Body of pancreas (tissue), 4 donors: ENCODE data around the gene EHMT1. TPM values are rescaled to one million over a fixed set of nuclear protein-coding genes. Genes with fewer than 3 reads are reported as not detected.
"Not testable (repeated sequence)": the region's sequence is repeated elsewhere in the genome, so short reads cannot be mapped to it uniquely, and the experiment has no call there.

Experiments used
- ATAC-seq: fragments of 150-250 bp; one replicate; pipeline ENCODE4 v1.9.1; 2016
- DNase-seq, 4 donors: peaks; one replicate each; pipeline ENCODE4 v3.0.0-alpha.2; 2019
- H3K27ac ChIP-seq, 4 donors: fragments of 200-600 bp; sonication (generic); 1 replicate in 3 of 4; 2 replicates in 1 of 4; pipeline versions ENCODE4 v1.5.1 to v1.6.1; 2016 to 2019; ENCODE audit warnings: mild to moderate bottlenecking in 1 of 4, mixed read lengths in 1 of 4, moderate library complexity in 1 of 4
- H3K27me3 ChIP-seq, 2 donors: fragments of 200-600 bp; sonication (generic); one replicate each; pipeline ENCODE4 v1.6.0; 2016; ENCODE audit warnings: mild to moderate bottlenecking in 1 of 2
- H3K36me3 ChIP-seq, 2 donors: fragments of 200-600 bp; sonication (generic); replicated peaks in 1 of 2; 2 replicates each; pipeline ENCODE4 v1.5.1; 2016; ENCODE audit warnings: low read depth in 2 of 2; ENCODE audit not compliant: insufficient read depth in 1 of 2
- H3K4me1 ChIP-seq: fragments of 200-600 bp; sonication (generic); one replicate; pipeline ENCODE4 v1.6.0; 2016
- H3K4me3 ChIP-seq, 2 donors: fragments of 200-600 bp; sonication (generic); 1 replicate in 1 of 2; 2 replicates in 1 of 2; pipeline ENCODE4 v1.5.1; 2016 to 2019
- H3K9me3 ChIP-seq, 3 donors: fragments of 200-600 bp; sonication (generic); 1 replicate in 2 of 3; 2 replicates in 1 of 3; pipeline ENCODE4 v1.5.1; 2016
- CTCF ChIP-seq, 7 experiments: fragments of 450-650 bp in 4 of 7; fragments of 200-600 bp in 3 of 7; sonication (generic) in 3 of 7; IDR thresholded peaks; one replicate each; pipeline ENCODE4 v1.5.1; 2016 to 2019; ENCODE audit warnings: antibody characterized with exemption in 7 of 7
- POLR2A ChIP-seq, 3 donors: fragments of 450-650 bp; IDR thresholded peaks; one replicate each; pipeline ENCODE4 v1.6.1; 2016; ENCODE audit warnings: antibody characterized with exemption in 3 of 3, mild to moderate bottlenecking in 2 of 3
- WGBS, 2 donors: methylation state at CpG; one replicate each; pipeline ENCODE4 v1.1.5; 2017; 5-methylcytosine and 5-hydroxymethylcytosine counted together
- intact Hi-C: fragments of 100-400 bp; cut with DNase I; formaldehyde crosslinking; loops from one replicate; pipeline ENCODE4 v1.15.1; 2023
- total RNA-seq, 2 donors: library from RNA; depleted of rRNA; stranded (reverse); fragments of >200 nt; gene quantifications; one replicate each; pipeline ENCODE4 v1.1.0, GENCODE V29; 2016

EHMT1 gene
- total RNA-seq, 2 donors from 2014 or later, result 41.0 to 65.9 TPM

- intact Hi-C loops, result no loop called here
- no peaks in the 10 kb centered on the region for H3K4me1 ChIP-seq
- 87% methylated on average over 9 of the region's 9 CpGs for WGBS, 2 donors
- no peak overlapping the region for H3K4me3 ChIP-seq
- DNase-seq (no peak), ATAC-seq (no peak)
- H3K27ac ChIP-seq, result no peak overlapping the region
- H3K27me3 ChIP-seq, result no peaks in the 10 kb centered on the region
- H3K9me3 ChIP-seq, result no peaks in the 10 kb centered on the region
- H3K36me3 ChIP-seq, result peaks cover 0 to 12% of the 10 kb centered on the region in 2 donors
- no peak for TF ChIP-seq CTCF (IDR thresholded peaks at IDR 0.05)
Observed at GRCh38 chr9:137719194-137719593, 100.4 kb downstream of the EHMT1 start.

- TF ChIP-seq POLR2A (IDR thresholded peaks at IDR 0.05) (no peak), CTCF (IDR thresholded peaks at IDR 0.05) (no peak)
- DNase-seq (no peak), ATAC-seq (no peak)
- no peaks in the 10 kb centered on the region for H3K27me3 ChIP-seq
- intact Hi-C loops, result no loop called here
- H3K4me3 ChIP-seq, result no peak overlapping the region
- WGBS, 2 donors, result 90 to 91% methylated on average over 27 of the region's 27 CpGs
- H3K36me3 ChIP-seq, result peaks cover 0 to 12% of the 10 kb centered on the region in 2 donors
- H3K27ac ChIP-seq, result no peak overlapping the region
- no peaks in the 10 kb centered on the region for H3K4me1 ChIP-seq
- H3K9me3 ChIP-seq, result no peaks in the 10 kb centered on the region
Observed at GRCh38 chr9:137720571-137721110, 101.8 kb downstream of the EHMT1 start.

GRCh38 chr9:137721479-137721878 is 102.7 kb downstream of the EHMT1 start:
- Histone ChIP-seq H3K9me3 (no peaks in the 10 kb centered on the region), H3K27me3 (no peaks in the 10 kb centered on the region), H3K4me3 (no peak overlapping the region), H3K36me3 (peaks cover 0 to 12% of the 10 kb centered on the region in 2 donors), H3K4me1 (no peaks in the 10 kb centered on the region), H3K27ac (no peak overlapping the region)
- WGBS, 2 donors, result 89 to 93% methylated on average over 12 of the region's 12 CpGs
- ATAC-seq, result no peak
- no peak for DNase-seq
- TF ChIP-seq CTCF (IDR thresholded peaks at IDR 0.05) (no peak), POLR2A (IDR thresholded peaks at IDR 0.05) (no peak)
- intact Hi-C loops, result no loop called here

- Histone ChIP-seq H3K4me1 (no peaks in the 10 kb centered on the region), H3K36me3 (peaks cover 0 to 10% of the 10 kb centered on the region in 2 donors), H3K27ac (no peak overlapping the region), H3K9me3 (no peaks in the 10 kb centered on the region), H3K4me3 (no peak overlapping the region), H3K27me3 (no peaks in the 10 kb centered on the region)
- TF ChIP-seq POLR2A (IDR thresholded peaks at IDR 0.05), result no peak
- no peak for TF ChIP-seq CTCF (IDR thresholded peaks at IDR 0.05)
- WGBS, 2 donors, result 72% methylated on average over 5 of the region's 5 CpGs
- ATAC-seq, result no peak
- intact Hi-C loops, result no loop called here
- DNase-seq, result no peak
Observed at GRCh38 chr9:137721899-137722298, 103.1 kb downstream of the EHMT1 start.

- 73 to 81% methylated on average over 2 to 8 of the region's 10 CpGs for WGBS, 2 donors
- TF ChIP-seq POLR2A (IDR thresholded peaks at IDR 0.05), result no peak
- no peak for TF ChIP-seq CTCF (IDR thresholded peaks at IDR 0.05)
- no peak for ATAC-seq
- H3K36me3 ChIP-seq, result peaks cover 0 to 7% of the 10 kb centered on the region in 2 donors
- H3K9me3 ChIP-seq, result no peaks in the 10 kb centered on the region
- H3K4me3 ChIP-seq, result no peak overlapping the region
- no peak overlapping the region for H3K27ac ChIP-seq
- H3K4me1 ChIP-seq, result no peaks in the 10 kb centered on the region
- no peak for DNase-seq
- no peaks in the 10 kb centered on the region for H3K27me3 ChIP-seq
- intact Hi-C loops, result no loop called here
Observed at GRCh38 chr9:137722481-137722880, 103.7 kb downstream of the EHMT1 start.

GRCh38 chr9:137723356-137723755 is 104.6 kb downstream of the EHMT1 start:
- intact Hi-C loops, DNase-seq, H3K27ac ChIP-seq, ATAC-seq, H3K27me3 ChIP-seq, H3K4me3 ChIP-seq, H3K4me1 ChIP-seq, H3K36me3 ChIP-seq, H3K9me3 ChIP-seq: not testable (repeated sequence)
- WGBS, 2 donors, result 83 to 93% methylated on average over 5 to 13 of the region's 13 CpGs
